NCI-H146 (cell line): ENCODE data around the gene HTT.
A peak's percentile ranks its signal among the peaks of the same experiment; 100 is the strongest.

Experiments used
- DNase-seq: peaks from one replicate; lab custom pipeline; 2025; lab: John Stamatoyannopoulos, UW

The HTT gene

DNA sequence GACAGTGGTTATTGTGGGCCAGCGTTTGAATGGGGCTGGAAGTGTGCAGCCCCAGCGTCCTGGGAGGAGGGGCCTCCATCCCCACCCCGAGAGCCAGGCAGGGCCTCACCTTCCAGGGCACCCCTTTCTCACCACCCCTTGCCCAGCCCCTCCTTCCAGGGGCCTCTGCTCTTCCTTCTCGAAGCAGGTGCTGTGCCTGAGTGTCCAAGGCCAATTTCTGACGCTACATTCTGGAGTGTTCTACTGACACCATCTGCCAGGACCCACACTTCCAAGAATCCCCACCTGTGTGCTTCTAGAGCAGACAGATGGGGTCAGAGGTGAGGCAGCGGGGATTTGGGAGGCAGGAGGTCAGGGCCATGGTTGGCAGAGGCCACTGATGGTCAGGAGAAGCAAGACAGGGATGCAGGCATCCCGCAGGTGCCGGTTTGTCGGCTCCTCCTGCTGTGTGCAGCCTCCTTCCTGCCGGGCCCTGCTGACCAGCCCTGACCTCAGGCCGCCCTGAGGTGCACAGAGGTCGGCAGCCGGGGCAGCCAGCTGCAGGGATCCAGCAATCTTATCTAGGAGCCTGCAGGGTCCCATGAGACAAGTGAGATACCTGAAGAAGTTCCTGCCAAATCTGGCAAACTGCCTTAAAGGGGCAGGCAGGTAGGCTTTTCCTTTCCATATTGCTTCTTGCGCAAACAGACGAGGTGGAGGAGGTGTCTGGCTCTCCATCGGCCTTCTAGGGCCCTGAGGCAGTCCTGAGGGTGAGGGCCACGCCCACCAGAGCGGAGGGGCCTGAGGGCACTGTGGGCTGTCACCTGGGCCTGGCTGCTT, 193.3 kb downstream of the HTT start:
- DNase-seq: peak; percentile 38

DNA sequence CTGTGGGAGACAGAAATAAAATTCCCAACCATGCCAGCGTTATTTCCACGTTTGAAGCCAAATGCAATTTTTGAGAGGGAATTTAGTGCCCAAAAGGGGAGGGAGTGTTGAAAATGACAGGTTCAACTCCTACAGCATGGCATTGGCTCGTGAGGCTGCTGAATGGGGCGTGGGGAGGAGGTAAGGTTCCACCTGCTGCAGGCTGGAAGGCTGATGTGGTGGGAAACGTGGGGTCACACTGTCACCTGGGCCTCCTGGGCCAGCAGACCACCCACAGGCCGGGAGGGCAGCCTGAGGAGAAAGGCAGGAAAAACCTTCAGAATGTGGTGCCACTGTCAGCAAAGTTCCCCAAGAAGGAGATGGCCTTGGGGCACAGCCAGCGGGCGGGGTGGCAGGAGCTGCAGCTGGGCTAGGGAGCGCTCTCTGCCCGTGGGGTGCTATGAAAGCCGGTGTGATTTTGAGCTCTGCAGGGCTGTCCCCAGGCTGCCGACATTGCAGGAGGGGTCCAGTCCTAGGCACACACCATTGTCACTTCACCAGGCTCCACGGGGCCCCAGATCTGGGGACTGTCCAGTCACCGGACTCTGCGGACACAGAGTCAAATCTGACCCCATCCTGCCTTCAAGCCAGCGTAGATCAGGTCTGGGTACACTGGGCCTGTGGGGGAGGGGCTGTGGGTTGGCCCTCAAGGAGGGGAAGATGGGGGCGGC, 194.1 kb downstream of the HTT start:
- no peak for DNase-seq

DNA sequence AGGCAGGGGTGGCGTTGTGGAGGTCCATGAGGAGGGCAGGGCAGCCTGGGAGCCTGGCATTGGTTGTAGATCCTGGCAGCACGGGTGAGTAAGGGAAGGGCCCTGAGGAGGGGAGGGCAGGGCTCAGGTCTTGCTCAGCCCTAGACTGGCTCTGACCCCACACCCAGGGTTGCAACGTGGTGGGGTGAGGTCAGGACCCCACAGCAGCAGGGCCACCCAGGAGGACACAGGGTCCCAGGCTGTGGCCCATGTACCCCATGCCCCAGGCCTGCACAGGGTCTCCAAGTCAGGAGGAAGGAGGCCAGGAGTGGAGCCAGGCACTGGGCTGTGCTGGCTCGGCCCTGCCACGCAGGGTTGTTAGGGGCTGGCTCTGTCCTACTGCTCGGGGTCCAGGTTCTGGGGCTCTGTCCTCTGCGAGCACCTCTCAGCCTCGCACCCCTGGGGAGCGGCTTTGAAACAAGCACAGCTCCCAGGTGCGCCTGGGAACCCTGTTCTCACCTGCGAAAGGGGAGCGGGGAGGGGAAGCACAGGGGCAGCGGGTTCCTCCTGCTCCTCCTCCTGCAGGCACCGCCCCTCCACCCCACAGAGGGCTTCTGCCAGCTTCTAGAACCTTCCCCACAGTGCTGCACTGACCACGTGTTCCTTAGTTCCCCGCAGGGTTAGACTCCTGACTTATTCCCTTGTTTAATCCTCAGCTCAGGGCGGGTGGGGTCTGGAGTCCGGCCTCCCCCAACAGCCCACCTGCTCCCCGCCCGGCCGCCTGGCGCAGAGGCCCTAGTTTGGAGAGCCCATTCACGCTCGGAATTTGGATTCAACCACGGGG, 194.8 kb downstream of the HTT start:
- DNase-seq: no peak

DNA sequence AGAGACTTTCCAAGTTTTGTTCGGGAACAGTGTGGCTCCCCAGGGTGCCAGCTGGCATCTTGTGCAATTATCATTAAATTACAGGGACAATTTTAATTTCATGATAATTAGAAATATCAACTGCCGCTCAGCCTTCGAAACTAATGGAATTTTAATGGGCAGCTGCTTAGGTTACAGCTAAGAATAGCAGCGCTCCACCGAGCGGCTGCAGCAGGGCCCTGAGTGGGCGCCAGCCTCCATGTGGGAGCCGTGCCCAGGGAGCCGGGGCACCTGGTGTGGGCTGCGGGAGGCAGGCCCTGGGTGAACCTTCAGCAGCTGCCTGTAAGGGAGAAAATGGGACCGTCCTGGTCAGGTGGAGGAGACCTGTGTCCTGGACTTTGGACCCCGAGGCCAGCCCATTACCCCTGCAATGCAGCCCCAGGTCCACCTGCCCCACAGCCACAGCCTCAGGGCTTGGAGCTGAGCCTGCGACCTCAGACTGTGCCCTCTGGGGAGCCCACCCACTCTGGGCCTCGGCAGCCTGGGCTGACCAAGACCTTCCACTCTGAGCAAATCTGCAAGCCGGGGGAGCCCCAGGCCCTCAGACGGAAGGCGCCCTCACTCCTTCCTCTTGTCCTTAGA, 195.6 kb downstream of the HTT start:
- peak; percentile 39 for DNase-seq

DNA sequence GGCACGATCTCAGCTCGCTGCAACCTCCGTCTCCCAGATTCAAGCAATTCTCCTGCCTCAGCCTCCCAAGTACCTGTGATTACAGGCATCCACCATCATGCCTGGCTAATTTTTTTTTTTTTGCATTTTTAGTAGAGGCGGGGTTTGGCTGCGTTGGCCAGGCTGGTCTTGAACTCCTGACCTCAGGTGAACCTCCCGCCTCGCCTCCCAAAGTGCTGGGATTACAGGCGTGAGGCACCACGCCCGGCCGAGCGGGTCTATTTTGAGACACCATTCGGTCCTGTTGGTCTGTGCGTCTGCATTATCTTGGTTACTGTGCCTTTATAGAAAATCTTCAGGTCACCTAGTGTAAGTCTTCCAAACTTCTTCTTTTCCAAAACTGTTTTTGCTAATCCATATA, 196.7 kb downstream of the HTT start:
- no peak for DNase-seq

DNA sequence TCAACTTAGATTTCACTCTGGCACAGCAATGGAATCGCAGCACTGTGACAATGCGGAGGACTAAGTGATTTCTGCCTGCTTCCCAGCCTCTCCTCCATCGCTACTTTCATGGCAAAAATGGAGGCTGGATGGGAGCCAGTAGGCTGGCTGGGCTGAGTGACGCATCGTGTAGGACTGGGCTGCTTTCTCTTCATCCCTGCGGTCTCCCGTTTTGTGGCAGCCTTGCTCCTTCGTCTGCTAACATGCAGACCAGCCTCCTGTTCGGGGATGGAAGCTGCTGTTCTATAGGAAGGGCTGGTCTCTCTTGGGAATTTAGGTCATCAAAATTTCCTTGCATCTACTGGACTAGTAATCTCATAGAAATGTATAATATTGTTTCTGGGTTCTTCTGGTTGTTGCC, 202.5 kb downstream of the HTT start:
- DNase-seq: no peak

DNA sequence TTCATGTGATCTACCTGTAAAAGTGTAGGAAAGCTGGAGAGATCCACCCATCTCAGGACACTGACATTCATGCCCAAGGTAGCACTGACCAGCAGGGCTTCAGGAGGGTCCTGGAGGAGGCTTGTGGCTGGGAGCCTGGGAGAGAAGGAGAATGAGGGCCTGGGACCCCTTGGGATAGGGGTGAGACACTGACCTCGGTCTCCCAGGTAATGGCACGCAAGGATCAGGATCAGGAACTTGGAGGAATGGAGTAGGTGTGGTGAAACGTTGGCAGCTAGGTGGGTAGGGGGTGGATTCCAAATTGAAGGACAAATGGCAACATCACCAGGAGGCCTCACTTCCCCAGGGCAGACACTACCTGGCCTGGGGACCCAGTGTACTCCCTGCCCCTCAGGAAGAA, 206.0 kb downstream of the HTT start:
- DNase-seq: no peak

DNA sequence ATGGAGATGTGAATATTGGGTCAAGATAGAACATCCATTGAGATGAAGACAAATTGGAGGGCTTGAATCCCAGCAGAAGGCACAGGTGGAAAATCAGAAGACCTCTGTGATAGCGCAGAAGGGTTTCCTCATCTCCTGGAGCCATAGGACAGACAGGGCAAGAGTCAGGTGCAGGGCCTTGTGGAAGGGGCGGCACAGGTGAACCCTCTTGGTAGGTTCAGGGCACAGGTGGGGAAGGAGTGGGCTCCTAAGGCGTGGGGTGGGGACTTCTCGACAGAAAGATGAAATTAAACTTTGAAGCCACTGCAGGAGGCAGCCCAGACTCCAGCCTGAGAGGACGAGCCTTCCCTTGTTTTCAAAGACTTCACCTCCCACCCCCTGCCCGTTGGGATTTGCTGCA, 209.0 kb downstream of the HTT start:
- DNase-seq: no peak

DNA sequence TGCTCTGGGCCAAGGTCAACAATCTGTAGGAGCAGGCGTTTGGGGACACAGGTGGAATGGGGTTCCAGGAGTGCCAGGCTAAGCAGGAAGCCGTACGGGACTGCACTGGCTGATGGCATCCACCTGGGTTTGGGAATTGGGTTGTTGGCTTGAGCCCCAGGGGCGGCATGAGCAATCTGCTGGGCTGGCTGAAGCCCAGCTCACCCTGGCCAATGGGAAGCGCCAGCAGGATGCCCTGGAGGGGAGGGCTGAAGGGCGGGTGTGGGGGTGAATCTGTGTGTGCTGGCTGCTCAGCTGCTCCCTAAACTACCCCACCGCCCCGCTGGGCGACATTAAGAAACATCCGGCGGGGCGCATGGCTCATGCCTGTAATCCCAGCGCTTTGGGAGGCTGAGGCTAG, 209.4 kb downstream of the HTT start:
- no peak for DNase-seq

DNA sequence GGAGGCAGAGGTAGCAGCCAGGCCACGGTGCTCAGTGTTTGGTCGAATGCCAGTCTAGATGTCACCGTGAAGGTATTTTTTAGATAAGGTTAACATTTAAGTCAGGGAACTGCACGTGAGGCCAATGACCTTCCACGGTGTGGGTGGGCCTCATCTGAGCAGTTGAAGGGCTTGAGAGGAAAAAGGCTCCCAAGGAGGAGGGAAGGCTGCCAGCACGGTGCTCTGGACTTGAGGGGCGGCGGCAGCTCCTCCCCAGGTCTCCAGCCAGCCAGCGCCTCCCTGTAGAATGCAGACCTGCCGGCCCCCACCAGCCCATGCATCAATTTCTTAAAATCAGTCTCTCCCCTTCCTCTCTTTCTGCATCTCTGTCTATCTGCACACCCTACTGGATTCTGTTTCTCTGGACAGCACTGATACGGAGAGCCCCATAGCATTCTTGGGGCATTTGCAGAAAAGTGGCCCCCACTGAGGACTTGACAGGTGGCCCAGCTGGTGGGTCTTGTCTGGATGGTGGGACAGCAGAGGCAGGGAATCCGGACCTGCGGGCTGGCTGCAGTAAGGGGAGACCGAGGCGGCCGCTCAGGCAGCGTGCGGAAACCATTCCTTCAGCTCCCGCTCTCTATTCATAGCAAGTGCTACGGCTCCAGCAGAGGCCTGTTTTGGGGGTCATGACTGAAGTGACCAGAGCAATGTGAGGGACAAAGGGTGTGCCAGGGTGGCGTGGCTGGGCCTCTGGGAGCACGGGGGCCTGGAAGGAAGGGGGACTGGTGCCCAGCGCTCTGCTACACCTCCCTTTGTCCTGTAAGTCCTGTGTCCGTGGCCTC, 210.5 kb downstream of the HTT start:
- no peak for DNase-seq

DNA sequence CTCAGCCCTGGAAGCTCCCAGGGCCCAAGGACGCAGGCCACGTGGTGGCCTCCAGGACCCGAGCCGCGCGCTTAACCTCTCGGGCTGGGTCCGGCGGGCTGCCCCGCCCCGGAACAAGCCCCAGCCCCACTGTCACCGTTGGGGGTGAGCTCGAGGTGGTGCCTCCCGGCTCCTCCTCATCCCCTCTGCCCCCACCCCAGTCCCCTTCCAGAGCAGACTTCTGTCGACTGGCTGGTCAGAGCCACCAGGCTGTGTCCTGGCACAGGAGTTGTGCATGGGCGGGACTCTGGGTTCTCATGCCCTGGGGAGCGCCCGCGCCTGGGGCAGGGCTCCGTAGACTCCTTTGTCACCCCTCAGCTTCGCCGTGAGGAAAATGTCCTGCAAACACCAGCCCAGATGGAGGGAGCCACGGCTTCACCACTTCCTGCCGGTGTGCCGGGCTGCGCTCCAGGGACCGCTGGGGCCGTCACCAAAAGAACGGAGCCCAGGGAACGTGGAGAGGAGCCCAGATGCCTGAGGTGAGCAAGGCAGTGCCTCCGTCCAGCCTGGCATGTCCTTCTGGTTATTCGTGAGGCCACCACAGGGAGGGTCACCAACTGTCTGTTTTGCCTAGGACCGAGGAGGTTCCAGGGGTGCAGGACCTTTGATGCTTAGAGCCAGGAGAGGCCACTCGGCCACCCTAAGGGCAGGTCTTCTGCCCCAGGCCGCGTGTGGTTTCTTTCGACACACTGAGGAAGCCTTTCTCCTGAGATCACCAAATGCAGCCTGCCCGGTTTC, 211.3 kb downstream of the HTT start:
- no peak for DNase-seq

DNA sequence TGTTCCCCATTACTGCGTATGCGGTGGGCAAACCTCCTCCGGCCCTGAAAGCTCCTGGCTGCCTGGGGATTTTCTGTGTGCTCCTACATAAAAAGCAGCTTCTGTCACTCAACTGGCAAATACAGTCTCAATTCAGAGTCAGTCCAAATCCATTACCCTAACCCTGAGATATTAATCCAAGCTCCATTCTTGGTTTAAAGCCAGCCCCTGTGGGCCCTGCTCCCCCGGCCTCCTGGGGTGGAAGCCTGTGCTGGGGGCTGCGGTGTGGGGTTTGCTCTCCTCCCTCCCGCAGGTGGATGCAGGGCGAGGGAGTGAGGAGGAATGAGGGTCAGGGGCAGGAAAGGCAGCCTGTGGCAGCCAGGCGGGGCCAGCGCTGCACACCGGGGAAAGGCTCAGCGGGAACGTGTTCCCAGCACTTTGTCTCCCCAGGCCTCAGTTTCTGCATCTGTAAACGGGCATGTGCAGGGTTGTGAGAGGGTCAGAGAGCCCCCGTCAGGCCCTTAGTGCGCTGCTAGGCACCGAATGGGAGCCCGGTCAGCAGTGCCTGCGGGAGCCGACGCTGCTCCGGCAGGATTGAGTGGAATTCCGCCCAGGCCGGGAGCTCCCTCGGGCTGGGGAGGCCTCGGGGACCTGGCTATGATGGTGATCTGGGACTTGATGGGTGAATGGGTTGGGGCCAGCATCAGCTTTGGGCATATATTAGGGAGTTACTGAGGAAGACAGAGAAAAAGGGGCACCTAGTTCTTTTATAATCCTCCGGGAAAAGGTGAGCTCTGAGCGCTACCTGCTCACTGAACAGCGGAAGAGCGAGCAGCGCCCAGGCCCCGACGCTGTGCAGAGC, 212.1 kb downstream of the HTT start:
- no peak for DNase-seq

DNA sequence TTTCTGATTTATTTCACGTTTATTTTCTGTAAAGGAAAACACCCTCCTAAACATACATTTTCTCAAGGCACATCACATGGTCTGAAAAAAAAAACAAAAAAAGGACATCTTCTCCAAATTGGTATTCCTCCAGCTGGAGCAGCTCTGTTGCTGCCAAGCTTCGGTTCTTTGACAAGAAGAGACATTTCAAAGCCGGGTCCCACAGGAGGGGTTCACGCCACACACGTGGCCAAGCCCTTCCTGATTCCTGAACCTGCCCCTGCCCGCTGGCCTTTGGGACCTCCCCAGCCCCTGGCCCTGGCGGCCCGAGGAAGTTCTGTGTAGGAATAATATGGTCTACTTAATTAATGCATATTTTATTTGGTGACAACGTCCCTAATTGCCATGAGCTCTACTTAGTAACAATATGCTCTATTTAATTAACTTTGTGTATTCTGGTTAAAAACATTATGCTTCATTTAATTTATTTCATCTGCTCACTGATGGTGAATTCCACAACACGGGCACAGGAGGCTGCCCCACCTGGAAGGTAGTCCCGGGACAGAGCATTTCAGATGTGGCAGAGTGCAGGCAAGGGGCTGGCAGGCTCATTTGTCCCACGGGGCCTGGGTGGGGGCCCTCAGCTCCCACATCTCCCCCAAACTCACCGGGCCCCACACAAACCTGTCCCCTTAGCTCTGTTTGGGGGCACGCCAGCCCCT, 212.9 kb downstream of the HTT start:
- no peak for DNase-seq

DNA sequence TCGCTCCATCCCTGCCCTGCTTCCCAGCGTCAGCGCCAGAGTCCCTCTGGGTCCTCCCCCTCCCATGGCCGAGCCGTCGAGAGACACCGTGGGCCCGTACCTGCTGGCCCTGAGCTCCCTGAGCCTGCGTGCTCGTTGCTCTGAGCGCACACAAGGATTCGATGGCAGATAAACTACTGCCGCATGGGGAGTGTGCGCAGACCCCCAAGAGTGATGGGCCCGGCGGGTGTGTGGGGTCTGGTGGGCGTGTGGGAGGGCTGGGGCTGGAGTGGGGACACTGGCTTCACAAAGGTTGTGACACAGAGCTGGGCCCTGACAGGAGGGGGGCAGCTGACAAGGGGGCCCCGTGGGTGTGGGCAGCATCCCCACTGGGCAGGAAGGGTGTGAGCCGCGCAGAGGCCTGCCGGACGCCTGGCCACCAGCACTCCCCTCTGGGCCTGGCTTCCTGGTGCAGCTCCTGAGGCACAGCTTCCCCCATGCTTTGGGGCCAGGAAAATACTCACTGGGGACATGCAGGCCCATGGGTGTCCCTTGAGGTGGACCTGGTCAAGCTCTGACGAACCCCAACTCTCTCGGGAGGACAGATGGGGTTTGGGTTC, 213.6 kb downstream of the HTT start:
- DNase-seq: no peak

DNA sequence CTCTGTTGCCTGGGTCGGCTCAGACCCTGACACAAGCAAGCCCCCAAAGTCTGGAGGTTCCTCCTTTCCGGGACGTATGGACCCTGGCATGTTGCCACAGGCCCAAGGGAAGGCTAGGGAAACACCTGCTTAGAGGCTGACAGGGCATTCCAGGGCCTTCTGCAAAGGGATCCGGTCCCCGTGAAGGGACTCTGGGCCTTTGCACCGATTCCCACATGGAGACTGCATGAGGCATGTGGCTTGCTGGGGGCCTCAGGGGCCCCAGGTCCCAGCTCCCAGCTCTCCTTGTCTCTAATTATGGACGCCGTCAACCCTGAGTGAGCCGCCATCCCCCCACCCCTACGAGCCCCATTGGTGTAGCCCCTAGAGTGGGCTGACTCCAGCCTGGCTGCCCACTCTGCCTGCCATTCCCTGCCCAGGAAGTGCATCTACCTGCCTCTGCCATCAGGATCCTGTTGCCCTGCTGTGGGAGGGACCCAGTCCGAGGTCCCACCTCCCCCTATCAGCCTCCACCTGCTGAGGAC, 214.2 kb downstream of the HTT start:
- no peak for DNase-seq

DNA sequence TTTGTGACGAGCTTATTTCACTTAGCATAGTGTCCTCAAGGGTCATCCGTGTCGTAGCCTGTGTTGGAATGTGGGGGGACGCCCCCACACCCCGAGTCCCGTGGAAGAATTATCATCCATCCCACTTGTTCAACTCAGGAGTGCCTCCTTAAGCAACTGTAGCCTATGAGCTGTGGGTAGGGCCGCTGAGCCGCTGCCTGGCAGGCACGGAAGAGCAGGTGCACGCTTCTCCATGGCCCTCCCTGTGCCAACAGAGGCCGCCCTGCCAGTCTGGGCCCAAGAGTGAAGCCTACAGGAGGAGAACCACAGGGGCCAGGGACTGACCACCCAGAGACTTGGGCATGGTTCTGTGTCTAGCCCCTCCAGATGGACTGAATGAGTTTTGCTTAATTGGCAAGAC, 216.0 kb downstream of the HTT start:
- DNase-seq: no peak

DNA sequence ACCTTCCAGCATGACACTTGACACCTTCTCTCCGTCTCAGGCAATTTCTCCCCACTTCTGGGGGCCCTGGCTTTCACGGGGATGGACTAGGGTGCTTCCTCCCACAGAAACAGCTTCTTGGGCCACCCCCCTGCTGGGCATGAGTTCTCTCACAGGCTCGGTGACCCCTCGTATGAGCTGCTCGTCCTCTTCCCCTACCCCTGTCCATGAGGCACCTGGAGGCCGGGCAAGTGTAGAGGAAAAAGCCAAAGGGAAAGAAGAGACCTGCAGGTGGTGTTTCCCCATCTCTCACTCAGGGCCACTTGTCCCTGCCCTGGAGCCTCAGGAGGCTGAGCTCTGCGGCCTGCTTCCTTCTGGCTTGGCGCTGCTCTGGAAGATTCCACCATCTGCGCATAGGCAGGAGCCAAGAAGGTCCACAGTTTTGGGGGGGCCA, 216.4 kb downstream of the HTT start:
- no peak for DNase-seq

DNA sequence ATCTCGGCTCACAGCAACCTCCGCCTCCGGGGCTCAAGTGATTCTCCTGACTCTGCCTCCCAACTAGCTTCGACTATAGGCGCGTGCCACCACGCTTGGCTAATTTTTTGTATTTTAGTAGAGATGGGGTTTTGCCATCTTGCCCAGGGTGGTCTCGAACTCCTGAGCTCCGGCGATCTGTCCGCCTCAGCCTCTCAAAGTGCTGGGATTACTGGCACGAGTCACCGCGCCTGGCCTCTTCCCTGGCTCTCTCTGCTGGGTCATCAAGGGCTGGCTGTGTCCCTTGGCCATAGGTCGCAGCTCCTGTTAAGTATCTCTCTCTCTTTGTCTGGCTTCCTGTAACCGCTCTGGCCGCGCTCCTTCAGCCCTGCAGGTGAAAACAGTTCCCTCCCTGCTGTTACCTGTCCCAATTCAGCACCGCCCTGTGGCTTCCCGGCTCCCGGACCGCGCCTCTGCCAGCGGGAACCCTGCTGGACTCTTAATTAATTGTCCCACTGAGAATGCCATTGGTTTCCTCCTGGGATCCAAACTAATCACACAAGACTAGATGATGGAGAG, 217.0 kb downstream of the HTT start:
- peak; percentile 83 for DNase-seq
